Kidney glomerular epithelial cell (primary cell): Measurements from ENCODE around the gene VEGFA.

Experiments
- DNase-seq: peaks from one replicate; lab custom pipeline; 2025; lab: John Stamatoyannopoulos, UW

Gene VEGFA

DNA sequence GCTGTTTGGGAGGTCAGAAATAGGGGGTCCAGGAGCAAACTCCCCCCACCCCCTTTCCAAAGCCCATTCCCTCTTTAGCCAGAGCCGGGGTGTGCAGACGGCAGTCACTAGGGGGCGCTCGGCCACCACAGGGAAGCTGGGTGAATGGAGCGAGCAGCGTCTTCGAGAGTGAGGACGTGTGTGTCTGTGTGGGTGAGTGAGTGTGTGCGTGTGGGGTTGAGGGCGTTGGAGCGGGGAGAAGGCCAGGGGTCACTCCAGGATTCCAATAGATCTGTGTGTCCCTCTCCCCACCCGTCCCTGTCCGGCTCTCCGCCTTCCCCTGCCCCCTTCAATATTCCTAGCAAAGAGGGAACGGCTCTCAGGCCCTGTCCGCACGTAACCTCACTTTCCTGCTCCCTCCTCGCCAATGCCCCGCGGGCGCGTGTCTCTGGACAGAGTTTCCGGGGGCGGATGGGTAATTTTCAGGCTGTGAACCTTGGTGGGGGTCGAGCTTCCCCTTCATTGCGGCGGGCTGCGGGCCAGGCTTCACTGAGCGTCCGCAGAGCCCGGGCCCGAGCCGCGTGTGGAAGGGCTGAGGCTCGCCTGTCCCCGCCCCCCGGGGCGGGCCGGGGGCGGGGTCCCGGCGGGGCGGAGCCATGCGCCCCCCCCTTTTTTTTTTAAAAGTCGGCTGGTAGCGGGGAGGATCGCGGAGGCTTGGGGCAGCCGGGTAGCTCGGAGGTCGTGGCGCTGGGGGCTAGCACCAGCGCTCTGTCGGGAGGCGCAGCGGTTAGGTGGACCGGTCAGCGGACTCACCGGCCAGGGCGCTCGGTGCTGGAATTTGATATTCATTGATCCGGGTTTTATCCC is at the start of gene VEGFA:
VEGFA (plus strand) TSS at position 686 of the 846 bp plus-strand sequence.
- peak; percentile 92 for DNase-seq

DNA sequence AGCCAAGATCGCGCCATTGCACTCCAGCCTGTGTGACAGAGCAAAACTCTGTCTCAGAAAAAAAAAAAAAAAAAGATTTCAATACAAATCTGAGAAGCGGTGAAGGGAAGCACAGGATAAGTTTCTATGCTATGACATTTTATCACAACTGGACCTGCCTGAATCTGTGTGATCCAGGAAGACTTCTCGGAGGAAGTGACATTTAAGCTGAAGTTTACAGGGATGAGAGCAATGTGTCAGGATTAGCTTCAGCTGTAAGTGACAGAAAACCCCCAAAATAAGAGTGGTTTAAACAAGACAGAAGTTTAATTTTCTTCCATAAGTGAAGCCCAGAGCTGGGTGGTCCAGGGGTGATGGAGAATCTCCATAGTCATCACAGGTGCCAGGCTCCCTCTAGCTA is 49.0 kb upstream of the VEGFA start:
- no peak for DNase-seq

DNA sequence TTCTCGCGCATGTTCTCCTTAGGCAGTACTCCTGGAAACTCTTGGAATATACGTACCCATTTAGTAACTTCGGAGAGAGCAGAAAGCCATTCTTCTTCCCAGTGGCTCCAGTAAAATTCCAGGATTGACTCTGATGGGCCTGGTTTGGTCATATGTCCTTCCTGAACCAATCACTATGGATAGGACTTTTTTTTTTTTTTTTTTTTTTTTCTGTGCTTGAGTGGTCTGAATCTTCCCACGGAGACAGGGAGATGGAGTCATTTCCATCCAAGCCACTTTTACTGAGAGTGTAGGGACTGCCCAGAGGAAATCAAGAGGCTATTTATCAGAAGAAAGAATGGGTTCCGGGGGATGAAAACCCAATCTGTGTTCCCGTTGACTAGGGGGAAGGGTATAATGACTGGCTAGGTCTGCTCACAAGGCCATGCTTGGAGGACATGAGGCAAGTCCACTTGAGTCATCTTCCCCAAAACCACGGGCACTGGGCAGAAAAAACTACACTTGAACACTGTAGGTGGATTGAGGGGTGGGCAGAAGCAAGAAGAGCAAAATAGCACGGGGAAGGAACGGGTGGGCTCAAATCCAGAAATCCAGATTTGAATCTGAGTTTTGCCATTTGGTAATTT is 47.0 kb upstream of the VEGFA start:
- no peak for DNase-seq

DNA sequence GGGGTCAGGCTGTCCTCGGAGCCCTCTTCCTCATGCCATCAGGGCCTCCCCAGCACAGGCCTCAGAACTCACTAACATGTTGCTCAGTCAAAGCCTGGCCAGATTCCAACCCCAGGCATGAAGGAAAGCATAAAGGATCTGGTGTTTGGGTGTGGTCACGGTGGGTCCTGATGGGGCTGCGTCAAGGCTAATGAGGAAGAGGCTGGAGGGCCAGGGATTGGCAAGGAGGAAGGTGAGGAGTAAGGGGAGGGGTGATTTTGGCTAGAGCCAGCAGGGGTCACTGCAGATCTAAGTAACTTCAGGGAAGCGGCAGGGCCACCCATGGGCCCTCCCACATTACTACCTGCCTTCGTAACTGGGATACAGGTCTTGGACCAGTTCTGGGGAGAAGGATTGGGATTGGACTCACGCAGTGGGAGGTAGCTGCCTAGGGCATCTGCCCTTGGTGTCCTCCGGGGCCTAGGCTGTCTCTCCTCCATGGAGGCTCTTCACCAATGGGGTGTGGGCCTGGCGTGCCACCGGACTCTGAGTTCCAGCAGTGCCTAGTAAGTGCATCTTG is 46.2 kb upstream of the VEGFA start:
- DNase-seq, result peak; percentile 44

DNA sequence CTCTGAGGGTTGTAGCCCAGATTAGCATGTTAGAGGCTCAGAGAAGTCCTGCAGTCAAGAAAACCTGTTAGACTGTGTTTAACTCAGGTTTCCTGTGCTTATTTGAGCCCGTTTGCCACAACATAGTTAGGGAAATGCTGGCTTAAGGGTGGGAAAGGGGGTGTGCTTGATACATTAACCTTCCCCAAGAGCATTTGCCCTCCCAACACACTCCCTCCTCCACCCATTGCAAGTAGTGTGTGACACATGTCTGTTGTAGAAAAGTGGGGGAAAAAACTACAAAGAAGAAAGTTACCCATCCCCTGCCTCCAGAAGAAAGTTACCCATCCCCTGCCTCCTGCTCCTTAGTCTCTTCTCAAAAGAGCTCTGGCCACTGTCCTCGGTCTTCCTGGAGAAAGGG is 45.7 kb upstream of the VEGFA start:
- no peak for DNase-seq

DNA sequence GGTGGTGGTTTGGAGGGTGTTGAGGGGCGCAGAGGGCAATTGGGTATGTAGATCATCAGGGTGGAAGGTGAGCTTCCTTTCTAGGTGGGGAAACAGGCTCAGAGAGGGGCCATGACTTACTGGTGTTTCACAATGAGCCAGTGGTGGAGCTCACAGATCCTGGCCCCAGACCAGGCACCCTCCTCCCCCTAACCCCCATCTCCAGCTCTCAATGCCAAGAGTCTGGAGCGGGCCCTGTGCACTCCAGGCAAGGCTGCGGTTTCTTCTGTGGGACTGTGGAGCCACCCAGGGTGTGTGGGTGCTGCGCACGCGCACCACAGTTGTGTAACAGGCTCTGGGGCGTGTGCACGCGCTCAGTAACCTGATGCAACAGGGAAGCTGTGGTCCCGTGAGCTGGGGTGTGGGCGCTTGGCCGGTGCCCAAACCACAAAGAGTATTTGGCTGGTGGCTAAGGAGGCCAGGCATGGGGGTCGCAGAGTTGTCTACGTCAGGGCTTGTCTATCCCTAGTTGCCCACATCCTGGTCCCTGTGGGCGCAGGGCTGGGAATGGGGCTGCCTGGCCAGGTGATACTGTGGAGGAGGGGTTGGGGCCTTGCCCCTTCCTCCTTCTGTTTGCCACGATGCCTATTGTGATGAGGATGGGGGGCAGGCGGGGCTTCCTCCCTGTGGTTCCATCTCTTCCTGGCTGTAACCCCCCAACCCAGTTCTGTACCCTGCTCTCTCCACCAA is 44.9 kb upstream of the VEGFA start:
- no peak for DNase-seq

DNA sequence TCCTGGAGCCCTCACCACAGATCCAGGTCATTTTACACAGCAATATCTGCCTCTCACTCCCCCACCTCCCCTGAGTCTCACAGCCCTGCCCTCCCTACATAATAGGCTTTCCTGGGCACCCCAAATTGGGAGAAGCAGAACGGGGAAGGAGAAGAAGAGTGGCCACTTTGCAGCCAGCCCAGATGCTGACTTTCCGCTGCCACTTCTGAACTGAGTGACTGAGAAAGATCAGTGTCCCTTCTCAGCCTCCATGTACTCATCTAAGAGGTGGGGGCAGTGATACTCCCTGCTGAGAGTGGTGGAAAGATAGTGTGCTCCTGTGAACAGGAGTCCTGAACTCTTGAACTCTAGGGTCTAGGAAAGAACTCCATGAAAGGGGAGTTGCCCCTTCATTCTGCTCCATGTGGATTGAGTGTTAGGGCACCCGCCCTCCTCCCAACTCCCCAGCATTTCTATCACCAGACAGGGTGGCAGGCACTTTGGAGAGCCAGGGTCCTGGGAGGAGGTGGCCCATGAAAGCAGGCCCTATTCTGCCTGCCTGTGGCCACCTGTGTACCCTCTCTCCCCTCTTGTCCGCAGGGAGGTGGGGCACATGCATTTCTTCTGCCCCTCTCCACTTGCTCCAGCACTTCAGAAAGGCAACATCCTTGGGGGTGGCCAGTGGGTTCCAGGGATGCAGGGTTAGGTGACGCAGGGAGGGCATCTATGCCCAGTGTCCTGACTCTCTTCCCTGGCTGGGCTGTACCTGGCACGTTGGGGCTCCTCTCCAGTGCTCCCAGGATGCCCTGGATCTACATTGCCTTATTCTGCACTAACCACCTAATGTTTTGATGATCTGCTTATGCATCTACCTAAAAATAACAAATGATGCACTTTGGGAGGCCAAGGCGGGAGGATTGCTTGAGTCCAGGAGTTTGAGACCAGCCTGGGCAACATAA is 44.1 kb upstream of the VEGFA start:
- no peak for DNase-seq

DNA sequence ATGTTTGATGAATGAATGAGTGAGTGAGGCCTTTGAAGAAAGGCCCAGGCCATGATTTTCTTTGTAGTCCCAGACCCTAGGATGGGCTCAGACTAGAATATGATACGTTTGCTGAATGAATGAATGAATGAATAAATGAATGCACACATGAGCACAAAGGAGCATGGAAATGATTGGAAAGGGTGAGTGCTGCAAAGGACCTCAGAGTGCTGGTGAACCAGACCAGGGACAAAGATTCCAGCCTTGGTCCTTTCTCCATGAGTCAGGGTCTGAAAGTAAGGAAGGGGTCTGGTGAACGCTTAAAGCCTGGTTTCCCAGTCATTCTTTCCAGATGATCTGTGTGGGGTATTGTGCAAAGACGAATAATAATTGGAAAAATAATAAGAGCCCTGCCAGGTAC is 42.4 kb upstream of the VEGFA start:
- no peak for DNase-seq

DNA sequence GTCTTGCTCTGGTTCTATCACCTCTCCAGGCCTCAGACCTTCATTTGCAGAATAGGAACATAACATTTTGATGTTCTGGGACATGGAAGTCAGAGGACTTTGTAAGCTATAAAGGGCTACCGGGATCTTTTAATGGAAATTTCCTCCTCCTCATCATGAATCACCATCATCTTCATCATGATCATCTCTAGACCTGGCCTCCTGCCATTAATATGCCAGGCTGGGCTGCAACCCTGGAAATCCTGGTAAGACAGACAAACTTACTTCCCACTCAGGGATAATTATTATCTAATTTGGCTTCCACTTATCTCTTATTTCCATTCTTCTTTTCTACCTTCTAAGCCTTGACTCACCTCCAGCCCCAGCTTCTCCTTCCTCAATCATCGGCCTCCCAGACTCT is 41.4 kb upstream of the VEGFA start:
- no peak for DNase-seq

DNA sequence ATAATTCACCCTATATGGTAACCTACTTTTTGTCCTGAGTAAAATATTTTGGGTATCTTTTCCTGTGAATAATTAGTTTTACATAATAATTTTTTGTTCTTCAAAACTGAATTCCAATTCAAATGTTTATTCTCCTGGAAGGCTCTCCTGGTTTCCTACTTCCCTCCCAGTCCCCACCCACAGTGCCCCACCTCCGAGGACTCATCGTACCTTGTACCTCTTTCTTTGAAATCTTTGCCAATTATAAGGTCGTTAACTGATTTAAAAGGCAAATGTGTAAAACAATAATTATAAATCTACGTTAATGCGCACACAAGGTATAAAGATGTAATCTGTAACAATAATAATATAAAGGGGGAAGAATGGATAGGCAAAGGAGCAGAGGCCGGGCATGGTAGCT is 40.5 kb upstream of the VEGFA start:
- DNase-seq, result no peak

DNA sequence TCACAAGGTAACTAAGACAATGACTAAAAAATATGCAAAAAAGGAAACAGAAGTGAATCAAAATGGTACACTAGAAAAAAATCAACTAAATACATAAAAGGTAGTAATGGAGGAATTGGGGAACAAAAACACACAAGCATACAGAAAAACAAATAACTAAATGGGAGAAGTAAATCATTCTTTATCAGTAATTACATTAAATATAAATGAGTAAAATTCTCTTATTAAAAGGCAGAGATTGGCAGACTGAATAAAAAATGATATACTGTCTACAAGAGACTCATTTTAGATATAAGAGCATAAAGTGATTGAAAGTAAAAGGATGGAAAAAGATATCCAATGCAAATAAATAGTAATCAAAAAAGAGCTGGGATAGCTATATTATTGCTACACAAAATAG is 39.4 kb upstream of the VEGFA start:
- no peak for DNase-seq

DNA sequence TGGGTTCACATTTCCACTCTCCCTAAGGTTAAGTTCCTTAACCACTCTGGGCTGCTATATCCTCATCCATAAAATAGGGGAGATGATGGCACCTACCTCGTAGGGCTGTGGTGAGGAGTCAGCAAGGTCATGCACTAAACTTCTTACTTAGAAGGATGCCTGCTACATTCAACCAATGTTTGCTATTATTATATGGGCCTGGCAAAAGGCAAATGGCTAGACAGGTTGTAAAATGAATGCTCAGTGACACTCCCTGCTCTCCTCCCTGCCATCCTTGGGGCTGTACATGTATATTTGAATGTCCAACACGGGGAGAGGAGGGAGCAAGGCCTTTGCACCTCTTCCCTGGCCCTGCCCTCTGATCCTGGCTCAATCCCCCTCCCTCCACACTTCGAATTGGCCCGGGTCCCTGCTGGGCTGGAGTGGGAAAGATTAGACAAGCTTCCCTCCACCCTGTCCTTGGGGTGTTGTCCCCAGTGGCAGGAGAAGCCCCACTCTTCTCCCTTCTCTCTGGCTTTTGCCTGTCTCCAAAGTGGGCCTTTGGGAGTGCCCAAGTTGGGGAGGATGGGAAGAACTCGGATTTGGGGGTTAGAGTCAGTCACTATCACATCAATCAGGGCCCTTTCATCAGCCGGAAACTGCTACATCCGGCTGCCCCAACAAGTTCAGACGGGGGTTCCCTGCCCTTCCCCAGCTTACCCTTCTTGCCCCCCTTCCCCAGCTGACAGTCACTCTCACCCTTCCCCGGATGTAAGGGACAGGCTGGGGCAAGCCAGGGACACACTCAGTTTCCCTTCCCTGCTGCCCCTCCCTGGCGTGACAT is 36.3 kb upstream of the VEGFA start:
- no peak for DNase-seq

DNA sequence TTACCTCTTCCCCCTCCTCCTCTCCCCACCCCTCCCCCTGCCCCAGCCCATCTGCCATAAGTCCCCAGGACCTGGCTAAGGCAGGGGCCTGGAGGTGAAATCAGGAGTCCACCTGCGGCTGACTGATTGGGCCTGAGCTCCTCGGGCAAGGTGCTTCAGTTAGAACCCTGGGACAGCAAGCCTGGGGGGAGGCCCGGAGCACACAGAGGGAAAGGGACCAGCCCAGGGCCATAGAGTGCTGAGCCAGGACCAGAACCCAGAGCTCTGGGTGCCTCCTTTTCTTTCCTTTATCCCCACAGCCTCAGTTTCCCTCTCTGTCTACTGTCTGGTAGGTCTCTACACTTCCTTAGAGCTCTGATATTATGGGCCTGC is 35.7 kb upstream of the VEGFA start:
- DNase-seq, result no peak

DNA sequence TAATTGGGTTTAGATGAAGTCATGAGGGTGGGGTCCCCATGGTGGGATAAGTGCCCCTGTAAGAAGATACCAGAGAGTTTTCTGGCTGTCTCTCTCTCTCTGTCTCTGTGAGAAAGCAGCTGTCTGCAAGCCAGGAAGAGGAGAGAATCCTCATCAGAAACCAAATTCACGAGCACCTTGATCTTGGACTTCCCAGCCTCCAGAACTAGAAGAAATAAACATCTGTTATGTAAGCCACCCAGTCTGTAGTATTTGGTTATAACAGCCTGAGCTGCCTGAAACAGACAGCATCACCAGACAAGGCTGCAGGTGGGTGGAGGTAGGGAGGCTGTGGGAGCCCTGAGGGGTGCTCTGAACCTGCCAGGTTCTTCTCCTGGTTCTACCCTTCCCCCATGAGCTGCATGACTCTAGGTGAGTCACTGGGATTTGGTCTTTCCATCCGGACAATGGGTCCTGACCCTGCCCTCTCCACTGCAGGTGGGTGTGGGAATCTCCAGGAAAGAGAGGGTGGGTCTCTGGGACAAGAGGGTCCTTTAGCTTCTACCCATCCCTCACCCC is 34.3 kb upstream of the VEGFA start:
- DNase-seq, result no peak

DNA sequence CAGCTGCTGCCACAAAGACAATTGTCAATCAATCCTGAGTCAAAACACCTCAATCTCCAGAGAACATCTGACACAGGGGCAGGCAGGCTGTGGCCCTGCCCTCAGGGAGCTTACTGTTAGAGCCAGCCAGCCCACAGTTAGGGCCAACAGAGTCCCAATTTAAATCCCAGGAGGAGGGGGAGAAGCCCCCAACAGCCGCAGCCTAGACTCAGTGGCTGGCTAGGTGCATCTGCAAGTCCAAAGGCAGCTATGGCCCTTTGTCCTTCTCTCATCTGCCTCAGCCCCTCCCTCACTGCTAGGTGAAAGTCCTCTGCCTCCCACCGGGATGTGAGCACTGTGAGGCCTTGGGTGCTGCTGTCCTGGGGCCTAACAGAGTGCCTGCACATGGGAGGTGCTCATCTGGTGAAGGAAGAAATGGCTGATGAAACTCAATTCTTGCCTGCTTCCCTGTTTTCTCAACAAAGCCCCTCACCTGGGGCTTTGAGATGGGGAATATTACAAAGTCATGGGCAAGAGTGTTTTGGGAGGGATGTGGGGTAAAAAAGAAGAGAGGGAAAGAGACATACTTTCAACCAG is 33.7 kb upstream of the VEGFA start:
- DNase-seq, result no peak

DNA sequence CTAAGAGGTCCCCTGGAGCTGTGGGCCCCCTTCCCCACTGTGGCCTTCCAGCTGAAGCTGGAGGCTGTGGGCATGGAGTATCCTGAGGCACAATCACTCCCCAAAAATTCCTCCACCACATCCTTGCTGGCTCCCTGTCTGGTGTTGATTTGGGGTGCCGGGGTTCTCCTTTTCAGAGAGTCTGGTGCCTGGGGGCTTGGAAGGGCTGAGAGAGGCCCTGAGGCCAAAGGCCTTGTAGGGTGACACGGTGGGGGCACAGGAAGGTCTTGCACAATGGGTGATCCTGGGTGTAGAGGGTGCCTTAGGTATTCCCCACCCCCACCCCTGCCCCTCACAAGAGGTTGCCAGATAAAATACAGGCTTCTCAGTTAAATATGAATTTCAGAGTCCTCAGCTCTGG is 33.2 kb upstream of the VEGFA start:
- no peak for DNase-seq

DNA sequence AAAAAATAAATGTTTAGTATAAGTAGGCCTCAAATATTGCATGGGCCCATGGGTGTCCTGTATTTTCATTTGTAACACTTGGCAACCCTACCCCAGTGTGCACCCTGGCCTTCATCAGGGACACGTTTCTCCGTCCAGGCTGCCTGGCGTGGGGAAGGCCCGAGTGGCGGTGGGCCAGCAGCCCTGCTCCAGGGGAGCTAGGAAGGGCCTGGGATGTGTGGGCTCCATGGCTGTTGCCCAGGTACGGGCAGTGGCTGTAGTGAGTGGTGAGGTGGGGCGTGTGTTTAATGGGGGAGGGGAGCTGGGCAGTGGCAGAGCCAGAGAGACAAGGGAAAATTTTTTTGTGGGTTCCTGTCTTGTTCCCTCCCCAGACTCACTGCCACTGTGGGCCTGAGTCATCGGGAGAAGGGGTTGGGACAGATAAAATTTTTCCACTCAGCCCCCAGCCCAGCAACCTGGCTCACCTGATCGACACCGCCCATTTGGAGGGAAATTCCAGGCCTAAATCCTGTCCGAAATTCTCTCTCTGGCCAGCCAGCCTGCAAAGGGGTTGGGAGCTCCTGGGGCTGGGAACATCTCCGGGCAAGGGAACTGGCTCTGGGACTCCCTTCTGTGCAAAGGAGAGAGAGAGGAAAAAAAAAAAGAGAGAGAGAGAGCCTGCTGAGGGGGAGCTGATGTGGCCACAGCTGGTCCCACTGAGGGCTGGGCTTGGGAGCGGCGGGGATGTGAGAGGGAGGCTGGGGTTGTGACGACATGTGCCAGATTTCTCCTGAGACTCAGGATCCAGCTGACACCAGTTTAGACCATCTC is 32.5 kb upstream of the VEGFA start:
- no peak for DNase-seq

DNA sequence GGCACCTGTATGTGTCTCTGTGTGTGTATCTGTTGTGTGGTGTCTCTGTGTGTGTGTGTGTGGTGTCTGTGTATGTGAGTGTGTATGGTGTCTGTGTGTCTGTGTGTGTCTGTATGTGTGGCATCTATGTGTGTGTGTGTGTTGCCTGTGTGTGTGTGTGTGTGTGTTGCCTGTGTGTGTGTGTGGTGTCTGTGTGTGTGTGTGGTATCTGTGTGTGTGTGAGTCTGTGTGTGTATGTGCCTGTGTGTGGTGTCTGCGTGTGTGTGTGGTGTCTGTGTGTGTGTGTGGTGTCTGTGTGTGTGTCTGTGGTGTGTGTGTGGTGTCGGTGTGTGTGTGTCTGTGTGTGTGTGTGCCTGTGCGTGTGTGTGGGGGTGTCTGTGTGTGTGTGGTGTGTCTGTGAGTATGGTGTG is 31.7 kb upstream of the VEGFA start:
- DNase-seq, result no peak
